ENCODE results near the gene NDUFS7.

Gene NDUFS7

GRCh38 chr19:1384478-1385110 lies 887 bp downstream of the NDUFS7 start:
- in situ Hi-C loops (cut with HindIII; ENCODE audit: low sequenced_read_pairs): no loop called here

GRCh38 chr19:1385816-1386215 lies 2.1 kb downstream of the NDUFS7 start:
- in situ Hi-C loops (cut with HindIII; ENCODE audit: low sequenced_read_pairs): no loop called here

GRCh38 chr19:1386945-1387683 lies 3.4 kb downstream of the NDUFS7 start:
- in situ Hi-C loops (cut with HindIII; ENCODE audit: low sequenced_read_pairs): no loop called here

- in situ Hi-C loops (cut with HindIII; ENCODE audit: low sequenced_read_pairs): no loop called here
Measured at GRCh38 chr19:1387684-1388636, 4.3 kb downstream of the NDUFS7 start.

- in situ Hi-C loops (cut with HindIII; ENCODE audit: low sequenced_read_pairs): no loop called here
Measured at GRCh38 chr19:1388637-1389026, 4.9 kb downstream of the NDUFS7 start.

- in situ Hi-C loops (cut with HindIII; ENCODE audit: low sequenced_read_pairs): no loop called here
Measured at GRCh38 chr19:1389033-1389940, 5.6 kb downstream of the NDUFS7 start.

- in situ Hi-C loops (cut with HindIII; ENCODE audit: low sequenced_read_pairs): no loop called here
Measured at GRCh38 chr19:1390890-1391423, 7.2 kb downstream of the NDUFS7 start.

GRCh38 chr19:1392407-1392806 lies 8.7 kb downstream of the NDUFS7 start:
- in situ Hi-C loops (cut with HindIII; ENCODE audit: low sequenced_read_pairs): no loop called here

- in situ Hi-C loops (cut with HindIII; ENCODE audit: low sequenced_read_pairs): no loop called here
Measured at GRCh38 chr19:1392939-1393530, 9.3 kb downstream of the NDUFS7 start.

GRCh38 chr19:1393841-1394240 lies 10.1 kb downstream of the NDUFS7 start:
- in situ Hi-C loops (cut with HindIII; ENCODE audit: low sequenced_read_pairs): no loop called here

GRCh38 chr19:1394252-1395193 lies 10.8 kb downstream of the NDUFS7 start:
- in situ Hi-C loops (cut with HindIII; ENCODE audit: low sequenced_read_pairs): loop anchor here (5.0 kb wide), 1 partner anchor 72 kb away; no protein-coding TSS in a partner anchor

GRCh38 chr19:1395194-1396018 lies 11.7 kb downstream of the NDUFS7 start:
- in situ Hi-C loops (cut with HindIII; ENCODE audit: low sequenced_read_pairs): loop anchor here (5.0 kb wide), 1 partner anchor 73 kb away; no protein-coding TSS in a partner anchor

GRCh38 chr19:1396019-1396767 lies 12.5 kb downstream of the NDUFS7 start:
- in situ Hi-C loops (cut with HindIII; ENCODE audit: low sequenced_read_pairs): loop anchor here (5.0 kb wide), 1 partner anchor 74 kb away; no protein-coding TSS in a partner anchor

GRCh38 chr19:1396768-1397679 lies 13.3 kb downstream of the NDUFS7 start:
- in situ Hi-C loops (cut with HindIII; ENCODE audit: low sequenced_read_pairs): loop anchor here (5.0 kb wide), 1 partner anchor 75 kb away; no protein-coding TSS in a partner anchor

GRCh38 chr19:1397838-1398237 lies 14.1 kb downstream of the NDUFS7 start:
- in situ Hi-C loops (cut with HindIII; ENCODE audit: low sequenced_read_pairs): loop anchor here (5.0 kb wide), 1 partner anchor 76 kb away; no protein-coding TSS in a partner anchor

- in situ Hi-C loops (cut with HindIII; ENCODE audit: low sequenced_read_pairs): loop anchor here (5.0 kb wide), 1 partner anchor 77 kb away; no protein-coding TSS in a partner anchor
Measured at GRCh38 chr19:1399079-1399478, 15.4 kb downstream of the NDUFS7 start.
